OCI-LY7 (cell line): ENCODE results near the gene GTF2IRD1. TPM values are rescaled to one million over a fixed set of nuclear protein-coding genes. Genes with fewer than 3 reads are reported as not detected.

Experiments
- BruUV-seq: library from RNA; stranded (reverse); fragments of 400-500 nt; replicated peaks from 2 replicates; lab custom pipeline; 2021; lab: Mats Ljungman, UMichigan
- CTCF ChIA-PET: fragments of 300-600 bp; sonication (Branson Sonifier 250); formaldehyde crosslinking; loops from one replicate; lab custom pipeline; 2022; ENCODE audit warnings: antibody characterized with exemption; ENCODE audit not compliant: unreplicated experiment; lab: Charles Lee
- POLR2A ChIA-PET: fragments of 300-600 bp; sonication (Branson Sonifier 250); formaldehyde crosslinking; loops from one replicate; lab custom pipeline; 2022; ENCODE audit warnings: antibody characterized with exemption; lab: Charles Lee
- DNase-seq: peaks from one replicate; pipeline ENCODE4 v3.0.0-alpha.2; 2015; ENCODE audit warnings: low spot score
- H2AFZ ChIP-seq: fragments of 200-600 bp; sonication (generic), shearing (Covaris generic); 2 replicates; pipeline ENCODE4 v1.6.1; 2014; ENCODE audit warnings: mild to moderate bottlenecking, antibody characterized with exemption, low read length, moderate library complexity
- H3K27ac ChIP-seq: fragments of 200-600 bp; sonication (generic); 2 replicates; pipeline ENCODE4 v1.5.1; 2014; ENCODE audit warnings: mixed run types, low read depth, mild to moderate bottlenecking, moderate library complexity, low read length, inconsistent platforms; ENCODE audit not compliant: poor library complexity, severe bottlenecking
- H3K36me3 ChIP-seq: fragments of 200-600 bp; sonication (generic); 2 replicates; pipeline ENCODE4 v1.6.1; 2014; ENCODE audit warnings: mild to moderate bottlenecking, antibody characterized with exemption, low read length, moderate library complexity, mixed read lengths; ENCODE audit not compliant: insufficient read depth
- H3K4me1 ChIP-seq: fragments of 200-600 bp; sonication (generic); 2 replicates; pipeline ENCODE4 v1.5.1; 2014; ENCODE audit warnings: mild to moderate bottlenecking, low read length; ENCODE audit not compliant: insufficient read depth, poor library complexity, severe bottlenecking
- H3K4me2 ChIP-seq: fragments of 200-600 bp; sonication (generic); 2 replicates; pipeline ENCODE4 v1.6.1; 2014; ENCODE audit warnings: mild to moderate bottlenecking, low read length
- H3K4me3 ChIP-seq: fragments of 200-600 bp; sonication (generic); 2 replicates; pipeline ENCODE4 v1.5.1; 2014; ENCODE audit warnings: mild to moderate bottlenecking, low read depth, low read length; ENCODE audit not compliant: poor library complexity, severe bottlenecking
- H3K79me2 ChIP-seq: fragments of 200-600 bp; sonication (generic); 2 replicates; pipeline ENCODE4 v1.6.1; 2016; ENCODE audit warnings: low read depth, mild to moderate bottlenecking, low read length, moderate library complexity, mixed read lengths; ENCODE audit not compliant: insufficient read depth
- H3K9me2 ChIP-seq: fragments of 200-600 bp; sonication (generic); 2 replicates; pipeline ENCODE4 v1.6.1; 2016; ENCODE audit warnings: mild to moderate bottlenecking, low read length, mixed read lengths; ENCODE audit not compliant: insufficient read depth
- H3K9me3 ChIP-seq: fragments of 200-600 bp; sonication (generic); 2 replicates; pipeline ENCODE4 v1.6.1; 2014; ENCODE audit warnings: mild to moderate bottlenecking, mixed run types, low read length, mixed read lengths
- H4K20me1 ChIP-seq: fragments of 200-600 bp; sonication (generic); 2 replicates; pipeline ENCODE4 v1.6.1; 2014; ENCODE audit warnings: mild to moderate bottlenecking, antibody characterized with exemption, low read length, moderate library complexity, mixed read lengths; ENCODE audit not compliant: insufficient read depth
- CTCF ChIP-seq: fragments of 200-600 bp; sonication (generic); conservative IDR thresholded peaks from 2 replicates; pipeline ENCODE4 v1.5.1; 2014; ENCODE audit warnings: mild to moderate bottlenecking, antibody characterized with exemption, low read length, moderate library complexity, mixed read lengths
- EZH2phosphoT487 ChIP-seq: fragments of 200-600 bp; sonication (generic); IDR thresholded peaks from 2 replicates; pipeline ENCODE4 v1.6.1; 2018; ENCODE audit warnings: low read depth, borderline replicate concordance, mild to moderate bottlenecking, mixed run types, antibody characterized with exemption, low read length, moderate library complexity, mixed read lengths
- intact Hi-C: fragments of 100-400 bp; cut with micrococcal nuclease; formaldehyde crosslinking; loops from one replicate; pipeline ENCODE4 v1.10.0; 2022; ENCODE audit not compliant: unreplicated experiment
- total RNA-seq, 2 experiments: library from RNA; depleted of rRNA in 1 of 2; stranded (reverse); fragments of >200 nt in 1 of 2; shearing (Covaris generic) in 1 of 2; gene quantifications; 2 replicates each; pipeline ENCODE4 v1.2.3, GENCODE V29; 2014 to 2022

GTF2IRD1 gene
- total RNA-seq, 2 experiments from 2014 or later: 4.4 to 34.3 TPM

DNA sequence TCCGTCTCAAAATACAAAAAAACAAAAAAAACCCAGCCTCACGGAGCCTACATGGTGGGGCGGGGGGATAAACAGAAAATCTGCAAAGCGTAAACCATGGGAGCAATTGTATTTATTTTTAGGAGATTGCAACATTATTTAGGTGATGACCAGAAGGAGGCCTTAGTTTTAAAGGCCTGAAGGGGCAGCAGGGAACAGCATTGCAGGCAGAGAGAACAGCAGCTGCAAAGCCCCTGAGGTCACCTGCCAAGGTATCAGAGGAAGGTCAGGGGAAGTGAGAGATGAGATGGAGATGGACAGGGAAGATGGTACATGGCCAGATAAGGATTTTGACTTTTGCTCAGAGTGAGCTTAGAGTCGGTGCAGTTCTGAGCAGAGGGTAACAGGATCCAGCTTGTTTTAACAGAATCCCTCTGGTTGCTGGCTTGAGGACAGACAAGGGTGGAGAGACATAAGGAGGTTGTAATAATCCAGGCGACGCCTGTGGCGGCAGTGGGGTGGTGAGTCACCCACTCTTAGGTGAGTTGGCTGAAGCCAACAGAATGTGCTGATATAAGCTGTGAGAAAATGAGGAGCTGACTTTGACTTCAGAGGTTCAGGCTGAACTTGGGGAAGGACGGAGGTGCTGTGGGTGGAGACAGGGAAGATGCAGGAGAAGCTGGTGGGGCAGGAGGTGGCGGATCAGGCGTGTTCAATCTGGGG is 121.5 kb downstream of the GTF2IRD1 start:
- no peak for TF ChIP-seq CTCF
- TF ChIP-seq EZH2phosphoT487: no peak
- peaks cover 8% of the 10 kb centered on the region for H3K4me1 ChIP-seq
- no peaks in the 10 kb centered on the region for H3K79me2 ChIP-seq
- no peak overlapping the region for H3K4me3 ChIP-seq
- no peaks in the 10 kb centered on the region for H3K9me3 ChIP-seq
- H3K36me3 ChIP-seq: no peaks in the 10 kb centered on the region
- intact Hi-C loops: no loop called here
- H3K27ac ChIP-seq: no peak overlapping the region
- POLR2A ChIA-PET: no interaction called here
- H3K9me2 ChIP-seq: no peaks in the 10 kb centered on the region
- CTCF ChIA-PET: no interaction called here
- H3K4me2 ChIP-seq: no peak overlapping the region
- H4K20me1 ChIP-seq: no peaks in the 10 kb centered on the region
- no peak overlapping the region for H2AFZ ChIP-seq
- no TSS peak for BruUV-seq
- DNase-seq: no peak

- no peak overlapping the region for H3K4me2 ChIP-seq
- POLR2A ChIA-PET: interaction anchor here (0.6 to 0.7 kb wide), 2 partner anchors 108 to 398 kb away, joined by 3 to 4 read pairs; no protein-coding TSS in a partner anchor
- TF ChIP-seq CTCF: no peak
- no peak for TF ChIP-seq EZH2phosphoT487
- intact Hi-C loops: no loop called here
- no peak overlapping the region for H3K4me3 ChIP-seq
- H2AFZ ChIP-seq: no peak overlapping the region
- H4K20me1 ChIP-seq: no peaks in the 10 kb centered on the region
- no TSS peak for BruUV-seq
- no peak for DNase-seq
- no peaks in the 10 kb centered on the region for H3K36me3 ChIP-seq
- CTCF ChIA-PET: no interaction called here
- H3K79me2 ChIP-seq: no peaks in the 10 kb centered on the region
- no peaks in the 10 kb centered on the region for H3K9me2 ChIP-seq
- no peak overlapping the region for H3K27ac ChIP-seq
- no peaks in the 10 kb centered on the region for H3K9me3 ChIP-seq
- H3K4me1 ChIP-seq: peaks cover 8% of the 10 kb centered on the region
Measured at GRCh38 chr7:74575811-74576210, 122.1 kb downstream of the GTF2IRD1 start.
